HFFc6 (cell line): ENCODE results near the gene PLXNB2. TPM values are rescaled to one million over a fixed set of nuclear protein-coding genes. Genes with fewer than 3 reads are reported as not detected.
A peak's percentile ranks its signal among the peaks of the same experiment; 100 is the strongest.

Experiments
- DNase-seq: peaks from one replicate; pipeline ENCODE4 v3.0.0-alpha.2; 2018
- H3K27ac Mint-ChIP-seq: 2 replicates; pipeline ENCODE4 v1.8.0; 2020; ENCODE audit warnings: mild to moderate bottlenecking, mixed read lengths
- H3K27me3 Mint-ChIP-seq: 2 replicates; pipeline ENCODE4 v1.8.0; 2021; ENCODE audit warnings: mild to moderate bottlenecking, moderate library complexity, mixed read lengths; ENCODE audit not compliant: insufficient read depth
- H3K36me3 Mint-ChIP-seq: 2 replicates; pipeline ENCODE4 v1.8.0; 2021; ENCODE audit warnings: low read depth, mixed read lengths
- H3K4me1 Mint-ChIP-seq: 2 replicates; pipeline ENCODE4 v1.8.0; 2020; ENCODE audit warnings: low read depth, mixed read lengths
- H3K4me3 Mint-ChIP-seq: 2 replicates; pipeline ENCODE4 v1.8.0; 2020; ENCODE audit warnings: mild to moderate bottlenecking, moderate library complexity, mixed read lengths
- H3K9me3 Mint-ChIP-seq: 2 replicates; pipeline ENCODE4 v1.8.0; 2020; ENCODE audit warnings: mild to moderate bottlenecking, mixed read lengths
- CTCF ChIP-seq: fragments of 200-600 bp; sonication (generic); IDR thresholded peaks from 2 replicates; pipeline ENCODE4 v1.5.0; 2021; ENCODE audit warnings: antibody characterized with exemption, mild to moderate bottlenecking
- total RNA-seq, 6 experiments: library from RNA; stranded (reverse); fragmentation: NEBNext Ultra II Directional; extraction: Animal tissue kit (Norgen Biotek cat#: 25700); gene quantifications; 2 replicates in 1 of 6; 3 replicates in 5 of 6; pipeline ENCODE4 v1.2.3, GENCODE V29; 2021

The PLXNB2 gene
- total RNA-seq, 6 experiments from 2014 or later = 280 to 370 (median 291) TPM

DNA sequence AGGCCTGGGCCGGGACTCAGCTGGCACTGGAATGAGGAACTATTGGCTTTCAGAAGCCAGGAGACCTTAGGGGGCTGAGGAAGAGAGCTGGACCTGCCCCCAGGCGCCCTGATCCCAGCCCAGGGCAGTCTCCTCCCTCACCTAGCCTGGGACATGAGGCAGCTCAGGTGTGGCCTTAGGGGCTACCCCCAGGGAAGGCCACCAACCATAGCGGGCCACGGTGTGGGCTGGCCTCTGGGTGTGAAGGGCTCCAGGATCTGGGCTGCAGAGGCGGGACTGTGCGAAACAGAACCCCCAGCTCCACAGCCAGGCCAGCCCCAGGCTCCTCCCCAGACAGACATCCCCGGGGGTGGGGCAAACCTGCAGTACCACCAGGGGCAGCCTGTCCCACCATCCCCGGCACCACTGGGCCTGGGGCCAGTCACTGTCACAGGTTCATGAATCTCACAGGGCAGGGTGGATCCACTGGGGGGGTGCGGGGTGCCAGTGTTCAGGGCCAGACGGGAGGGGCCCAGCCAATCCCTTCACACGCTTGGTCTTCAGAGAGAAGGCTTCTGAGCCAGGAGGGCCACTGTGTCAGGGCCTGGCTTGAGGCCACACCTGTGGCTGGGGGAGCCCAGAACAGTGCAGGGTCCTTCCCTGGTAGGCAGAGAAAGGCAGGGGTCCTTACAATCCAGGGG is 3.5 kb downstream of the PLXNB2 start:
- H3K36me3 Mint-ChIP-seq = no peaks in the 10 kb centered on the region
- H3K4me1 Mint-ChIP-seq = peaks cover 54% of the 10 kb centered on the region
- peak overlapping the region; percentile 93 for H3K27ac Mint-ChIP-seq
- peak; percentile 28; the same call in 1 of the 2 replicates for TF ChIP-seq CTCF
- H3K9me3 Mint-ChIP-seq = no peaks in the 10 kb centered on the region
- H3K27me3 Mint-ChIP-seq = peaks cover 4% of the 10 kb centered on the region
- DNase-seq = peak; percentile 21
- peak overlapping the region; percentile 92 for H3K4me3 Mint-ChIP-seq

DNA sequence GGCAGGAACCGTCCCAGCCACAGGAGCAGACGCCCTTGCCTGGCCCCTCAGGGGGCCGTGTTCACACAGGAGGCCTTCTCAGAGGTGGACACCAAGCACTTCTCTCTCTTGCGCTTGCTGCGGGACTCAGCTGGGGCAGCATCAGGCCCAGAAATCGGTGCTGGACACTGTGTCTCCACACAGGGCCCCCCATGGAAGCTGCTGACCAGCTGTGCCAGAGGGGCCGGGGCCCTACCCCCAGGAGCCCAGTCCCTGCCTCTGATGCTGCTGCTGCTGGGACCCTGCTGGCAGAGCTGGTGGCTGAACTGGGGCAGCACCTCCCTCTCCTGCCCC is 4.0 kb downstream of the PLXNB2 start:
- TF ChIP-seq CTCF = no peak
- Mint-ChIP-seq H3K4me3 (peak overlapping the region; percentile 92; the same call in 1 of the 2 replicates), H3K9me3 (no peaks in the 10 kb centered on the region), H3K27me3 (peaks cover 4% of the 10 kb centered on the region), H3K4me1 (peaks cover 49% of the 10 kb centered on the region), H3K27ac (peak overlapping the region; percentile 93), H3K36me3 (no peaks in the 10 kb centered on the region)
- no peak for DNase-seq

- Mint-ChIP-seq H3K27ac (peak overlapping the region; percentile 93), H3K36me3 (no peaks in the 10 kb centered on the region), H3K4me1 (peaks cover 52% of the 10 kb centered on the region), H3K27me3 (peaks cover 5% of the 10 kb centered on the region), H3K4me3 (peak overlapping the region; percentile 42), H3K9me3 (no peaks in the 10 kb centered on the region)
- TF ChIP-seq CTCF = no peak
- no peak for DNase-seq
Measured at GRCh38 chr22:50302564-50302963, 4.9 kb downstream of the PLXNB2 start.

- TF ChIP-seq CTCF = no peak
- no peak for DNase-seq
- Mint-ChIP-seq H3K9me3 (no peaks in the 10 kb centered on the region), H3K4me1 (peaks cover 56% of the 10 kb centered on the region), H3K27ac (peak overlapping the region; percentile 93), H3K4me3 (peak overlapping the region; percentile 65), H3K36me3 (no peaks in the 10 kb centered on the region), H3K27me3 (peaks cover 5% of the 10 kb centered on the region)
Measured at GRCh38 chr22:50302041-50302541, 5.4 kb downstream of the PLXNB2 start.

- Mint-ChIP-seq H3K4me3 (peak overlapping the region; percentile 65), H3K4me1 (peaks cover 56% of the 10 kb centered on the region), H3K9me3 (no peaks in the 10 kb centered on the region), H3K27me3 (peaks cover 5% of the 10 kb centered on the region), H3K36me3 (no peaks in the 10 kb centered on the region), H3K27ac (peak overlapping the region; percentile 93)
- TF ChIP-seq CTCF = no peak
- peak; percentile 46 for DNase-seq
Measured at GRCh38 chr22:50301581-50301991, 5.9 kb downstream of the PLXNB2 start.
